Thymus (tissue), 2 donors: ENCODE data around the gene PPEF2. TPM values are rescaled to one million over a fixed set of nuclear protein-coding genes. Genes with fewer than 3 reads are reported as not detected.

Source experiments
- polyA plus RNA-seq: library from polyadenylated mRNA; stranded (reverse); fragments of 200-250 nt; gene quantifications from one replicate; pipeline ENCODE4 v1.2.3, GENCODE V29; 2013
- total RNA-seq: library from RNA; stranded (reverse); fragments of 120-200 nt; gene quantifications from one replicate; pipeline ENCODE4 v1.2.4, GENCODE V29; 2013
- donor health status: healthy.

The PPEF2 gene
- total and polyA plus RNA-seq, 2 donors, result under 0.01 to 0.07 TPM

Other genes with a start within 250 kb of the PPEF2 start
- gene G3BP2, start 229.0 kb downstream of the PPEF2 start, total RNA-seq, result 101 TPM
- 43.3 TPM for gene G3BP2, start 229.0 kb downstream of the PPEF2 start, polyA plus RNA-seq
- 45.4 TPM for gene USO1, start 177.9 kb downstream of the PPEF2 start, total RNA-seq
- gene USO1, start 177.9 kb downstream of the PPEF2 start, polyA plus RNA-seq, result 42.6 TPM
- 26.1 TPM for gene NAAA, start 38.6 kb upstream of the PPEF2 start, total RNA-seq
- gene NAAA, start 38.6 kb upstream of the PPEF2 start, polyA plus RNA-seq, result 21.7 TPM
- gene SDAD1, start 88.5 kb upstream of the PPEF2 start, total RNA-seq, result 24.8 TPM
- gene SDAD1, start 88.5 kb upstream of the PPEF2 start, polyA plus RNA-seq, result 23.4 TPM
- 38.7 TPM for gene CXCL9, start 105.1 kb upstream of the PPEF2 start, total RNA-seq
- 40.0 TPM for gene CXCL9, start 105.1 kb upstream of the PPEF2 start, polyA plus RNA-seq
- gene CXCL10, start 121.0 kb upstream of the PPEF2 start, total RNA-seq, result 50.4 TPM
- gene CXCL10, start 121.0 kb upstream of the PPEF2 start, polyA plus RNA-seq, result 65.6 TPM
- 7.1 TPM for gene CXCL11, start 133.6 kb upstream of the PPEF2 start, total RNA-seq
- gene CXCL11, start 133.6 kb upstream of the PPEF2 start, polyA plus RNA-seq, result 9.6 TPM
- 0.61 TPM for gene ART3, start 172.3 kb upstream of the PPEF2 start, total RNA-seq
- gene ART3, start 172.3 kb upstream of the PPEF2 start, polyA plus RNA-seq, result 1.8 TPM
- 73.0 TPM for gene NUP54, start 245.9 kb upstream of the PPEF2 start, total RNA-seq
- gene NUP54, start 245.9 kb upstream of the PPEF2 start, polyA plus RNA-seq, result 59.3 TPM